Measurements from ENCODE around the gene CLDN16.

The CLDN16 gene

GRCh38 chr3:190444006-190444405 lies 56.0 kb downstream of the CLDN16 start:
- DNase-seq: no peak

GRCh38 chr3:190444576-190445145 lies 56.7 kb downstream of the CLDN16 start:
- no peak for DNase-seq

GRCh38 chr3:190446573-190447279 lies 58.8 kb downstream of the CLDN16 start:
- no peak for DNase-seq

DNA sequence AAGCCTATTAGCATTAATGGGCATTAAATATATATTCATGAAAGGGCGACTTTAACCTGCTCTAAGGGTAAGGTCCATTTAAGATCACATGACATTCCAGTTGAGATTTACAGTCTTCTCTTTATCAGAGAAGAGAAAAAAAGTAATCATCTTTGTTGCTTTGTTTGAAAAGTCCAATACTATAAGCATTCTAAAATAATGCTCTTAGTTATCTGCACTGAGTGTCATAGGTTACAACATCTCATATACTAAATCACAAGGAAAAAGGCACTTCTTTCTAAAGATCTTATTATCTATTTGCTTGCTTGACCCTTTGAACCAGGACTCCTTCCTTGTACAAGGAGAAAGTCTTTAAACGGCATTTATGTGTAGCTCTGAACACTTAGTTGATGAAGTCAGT lies 60.3 kb downstream of the CLDN16 start:
- DNase-seq: no peak

DNA sequence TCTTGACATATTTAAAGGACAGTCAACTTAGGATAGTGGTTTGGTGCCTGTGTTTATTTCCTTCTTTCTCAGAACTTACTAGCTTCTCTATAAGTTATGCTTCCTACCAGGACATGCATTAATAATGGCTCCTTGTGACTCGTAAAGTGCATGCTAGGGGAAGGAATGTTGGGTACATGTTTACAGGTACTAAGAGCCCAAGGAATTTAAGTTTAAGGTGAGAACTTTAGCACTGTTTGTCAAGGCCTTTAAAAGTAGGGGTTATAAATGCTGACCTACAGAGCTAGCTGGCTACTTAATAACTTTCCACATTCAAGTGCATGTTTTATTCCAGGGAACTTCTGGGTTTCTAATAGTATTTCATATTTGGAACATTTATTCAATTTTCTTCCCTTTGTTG lies 61.8 kb downstream of the CLDN16 start, which contains the start of gene TMEM207:
TSS of gene TMEM207 (minus strand) at position 101 of the 400 bp plus-strand sequence. CDS start at position 9, 92 bp downstream.
- DNase-seq: no peak

GRCh38 chr3:190455828-190456227 lies 67.9 kb downstream of the CLDN16 start:
- no peak for DNase-seq

GRCh38 chr3:190456770-190457169 lies 68.8 kb downstream of the CLDN16 start:
- DNase-seq: no peak

DNA sequence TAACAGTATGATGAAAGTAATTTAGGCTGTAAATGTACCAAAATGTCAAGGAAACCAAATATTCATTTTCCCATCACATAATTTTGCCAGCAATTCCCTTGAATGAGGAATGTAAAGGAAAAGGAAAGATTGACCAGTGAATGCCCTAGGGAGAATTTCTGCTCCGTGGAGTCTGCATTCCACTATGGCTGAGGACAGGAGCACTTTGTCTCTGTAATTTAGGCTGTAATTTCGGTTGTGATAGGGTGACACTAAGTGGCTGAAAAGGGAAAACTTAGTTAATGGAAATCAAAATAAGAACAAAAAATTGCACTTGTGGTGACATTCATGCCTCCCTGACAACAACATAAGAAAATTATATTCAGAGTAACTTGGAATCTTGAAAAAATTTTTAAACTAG lies 70.1 kb downstream of the CLDN16 start:
- DNase-seq: no peak
